Type B pancreatic cell (in vitro differentiated cells): ENCODE measurements around the gene SPTSSB. TPM values are rescaled to one million over a fixed set of nuclear protein-coding genes. Genes with fewer than 3 reads are reported as not detected.

Experiments
- DNase-seq: peaks from one replicate; pipeline ENCODE4 v3.0.0; 2021; ENCODE audit warnings: mixed read lengths; ENCODE audit not compliant: unreplicated experiment; ENCODE audit errors: extremely low spot score
- H3K27ac Mint-ChIP-seq: 2 replicates; pipeline ENCODE4 v1.8.0; 2021; ENCODE audit warnings: mild to moderate bottlenecking, mixed read lengths
- H3K27me3 Mint-ChIP-seq: 2 replicates; pipeline ENCODE4 v1.8.0; 2021; ENCODE audit warnings: mixed read lengths
- H3K36me3 Mint-ChIP-seq: 2 replicates; pipeline ENCODE4 v1.8.0; 2021; ENCODE audit warnings: mixed read lengths
- H3K4me1 Mint-ChIP-seq: one replicate; pipeline ENCODE4 v1.8.0; 2021; ENCODE audit warnings: mixed read lengths; ENCODE audit not compliant: unreplicated experiment
- H3K4me3 Mint-ChIP-seq: 2 replicates; pipeline ENCODE4 v1.8.0; 2021; ENCODE audit warnings: mild to moderate bottlenecking, mixed read lengths
- H3K9me3 Mint-ChIP-seq: 2 replicates; pipeline ENCODE4 v1.8.0; 2021; ENCODE audit warnings: mixed read lengths
- total RNA-seq: library from RNA; stranded (reverse); gene quantifications from 2 replicates; pipeline ENCODE4 v1.2.1, GENCODE V29; 2021; ENCODE audit warnings: low replicate concordance
- TF ChIP-seq, protein P1 (sequence below): fragments of 200-600 bp; sonication (generic); conservative IDR thresholded peaks from 2 replicates; pipeline ENCODE4 v1.5.0; 2021; ENCODE audit warnings: antibody characterized with exemption, mild to moderate bottlenecking

The SPTSSB gene
- total RNA-seq, 1 donor from 2014 or later = 28.8 TPM

DNA sequence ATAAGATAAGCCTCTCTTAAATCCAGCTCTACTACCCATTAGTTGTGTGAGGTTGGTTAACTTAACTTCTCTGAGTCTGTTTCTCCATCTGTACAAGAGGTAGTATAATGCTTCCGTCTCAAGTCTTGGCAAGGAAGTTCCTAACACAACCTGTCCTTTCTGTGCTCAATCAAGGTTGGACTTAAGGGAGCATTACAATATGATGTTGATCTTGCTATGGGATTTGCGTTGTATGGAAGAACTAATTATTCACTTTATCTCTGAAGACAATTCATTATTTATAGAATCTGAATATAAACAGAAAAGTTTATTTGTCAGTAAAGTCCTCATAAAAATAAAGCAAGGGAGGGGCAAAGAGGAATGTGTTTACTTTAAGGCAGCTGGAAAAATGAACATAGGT is 18.9 kb upstream of the SPTSSB start:
- no peaks in the 10 kb centered on the region for H3K9me3 Mint-ChIP-seq
- TF ChIP-seq, protein P1, sequence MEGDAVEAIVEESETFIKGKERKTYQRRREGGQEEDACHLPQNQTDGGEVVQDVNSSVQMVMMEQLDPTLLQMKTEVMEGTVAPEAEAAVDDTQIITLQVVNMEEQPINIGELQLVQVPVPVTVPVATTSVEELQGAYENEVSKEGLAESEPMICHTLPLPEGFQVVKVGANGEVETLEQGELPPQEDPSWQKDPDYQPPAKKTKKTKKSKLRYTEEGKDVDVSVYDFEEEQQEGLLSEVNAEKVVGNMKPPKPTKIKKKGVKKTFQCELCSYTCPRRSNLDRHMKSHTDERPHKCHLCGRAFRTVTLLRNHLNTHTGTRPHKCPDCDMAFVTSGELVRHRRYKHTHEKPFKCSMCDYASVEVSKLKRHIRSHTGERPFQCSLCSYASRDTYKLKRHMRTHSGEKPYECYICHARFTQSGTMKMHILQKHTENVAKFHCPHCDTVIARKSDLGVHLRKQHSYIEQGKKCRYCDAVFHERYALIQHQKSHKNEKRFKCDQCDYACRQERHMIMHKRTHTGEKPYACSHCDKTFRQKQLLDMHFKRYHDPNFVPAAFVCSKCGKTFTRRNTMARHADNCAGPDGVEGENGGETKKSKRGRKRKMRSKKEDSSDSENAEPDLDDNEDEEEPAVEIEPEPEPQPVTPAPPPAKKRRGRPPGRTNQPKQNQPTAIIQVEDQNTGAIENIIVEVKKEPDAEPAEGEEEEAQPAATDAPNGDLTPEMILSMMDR = no peak
- DNase-seq = no peak
- H3K27ac Mint-ChIP-seq = no peak overlapping the region
- no peak overlapping the region for H3K4me3 Mint-ChIP-seq
- no peaks in the 10 kb centered on the region for H3K27me3 Mint-ChIP-seq
- H3K36me3 Mint-ChIP-seq = no peaks in the 10 kb centered on the region
- peaks cover 19% of the 10 kb centered on the region for H3K4me1 Mint-ChIP-seq

DNA sequence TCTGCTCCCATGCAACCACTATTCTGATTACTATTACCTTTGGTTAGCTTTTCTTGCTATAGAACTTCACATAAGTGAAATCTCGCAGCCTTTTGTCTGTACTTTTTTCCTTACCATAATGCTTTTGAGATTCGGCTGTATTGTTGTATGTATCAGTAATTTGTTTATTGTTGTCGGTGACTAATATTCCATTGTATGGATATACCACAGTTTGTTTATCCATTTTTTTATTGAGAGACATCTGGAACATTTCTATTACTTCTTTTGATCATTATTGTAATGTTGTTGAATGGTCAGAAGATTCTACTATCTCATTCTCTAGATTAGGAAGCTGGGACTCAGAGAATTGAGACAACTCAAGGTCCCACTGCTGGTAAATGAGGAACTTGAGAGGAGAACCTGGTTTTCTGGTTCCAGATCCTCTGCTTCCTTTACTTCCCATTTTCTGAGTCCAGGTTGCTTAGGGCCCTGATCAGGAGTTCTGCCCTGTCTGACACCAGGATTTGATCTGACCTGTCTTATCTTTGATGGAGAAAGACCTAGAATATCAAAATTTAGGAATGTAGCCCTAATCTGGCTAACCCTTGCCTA is 18.2 kb upstream of the SPTSSB start:
- no peak for DNase-seq
- H3K4me1 Mint-ChIP-seq = peaks cover 19% of the 10 kb centered on the region
- H3K9me3 Mint-ChIP-seq = no peaks in the 10 kb centered on the region
- no peaks in the 10 kb centered on the region for H3K36me3 Mint-ChIP-seq
- H3K27ac Mint-ChIP-seq = no peak overlapping the region
- H3K4me3 Mint-ChIP-seq = no peak overlapping the region
- TF ChIP-seq, protein P1 = no peak
- no peaks in the 10 kb centered on the region for H3K27me3 Mint-ChIP-seq

DNA sequence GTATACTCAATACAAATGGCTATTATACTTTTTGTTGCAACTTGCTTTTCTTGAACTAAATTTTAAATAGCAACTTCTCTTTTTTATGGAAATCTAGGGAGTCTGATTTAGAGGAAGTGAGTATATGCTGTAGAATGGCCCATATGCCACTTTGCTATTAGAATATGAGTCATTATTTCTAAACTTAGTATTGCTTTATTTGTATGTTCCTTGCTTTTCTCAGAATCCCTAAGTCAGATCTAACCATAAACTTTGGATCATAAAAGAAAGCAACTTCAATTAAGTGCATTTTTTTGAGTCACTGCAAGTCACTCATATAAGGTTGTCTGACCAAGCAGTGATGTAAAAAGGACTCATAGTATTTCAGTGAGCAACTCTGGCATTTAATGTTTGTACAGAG is 17.5 kb upstream of the SPTSSB start:
- DNase-seq = no peak
- Mint-ChIP-seq H3K4me3 (no peak overlapping the region), H3K27me3 (no peaks in the 10 kb centered on the region), H3K9me3 (no peaks in the 10 kb centered on the region), H3K36me3 (no peaks in the 10 kb centered on the region), H3K4me1 (peaks cover 19% of the 10 kb centered on the region), H3K27ac (no peak overlapping the region)
- TF ChIP-seq, protein P1 = no peak

DNA sequence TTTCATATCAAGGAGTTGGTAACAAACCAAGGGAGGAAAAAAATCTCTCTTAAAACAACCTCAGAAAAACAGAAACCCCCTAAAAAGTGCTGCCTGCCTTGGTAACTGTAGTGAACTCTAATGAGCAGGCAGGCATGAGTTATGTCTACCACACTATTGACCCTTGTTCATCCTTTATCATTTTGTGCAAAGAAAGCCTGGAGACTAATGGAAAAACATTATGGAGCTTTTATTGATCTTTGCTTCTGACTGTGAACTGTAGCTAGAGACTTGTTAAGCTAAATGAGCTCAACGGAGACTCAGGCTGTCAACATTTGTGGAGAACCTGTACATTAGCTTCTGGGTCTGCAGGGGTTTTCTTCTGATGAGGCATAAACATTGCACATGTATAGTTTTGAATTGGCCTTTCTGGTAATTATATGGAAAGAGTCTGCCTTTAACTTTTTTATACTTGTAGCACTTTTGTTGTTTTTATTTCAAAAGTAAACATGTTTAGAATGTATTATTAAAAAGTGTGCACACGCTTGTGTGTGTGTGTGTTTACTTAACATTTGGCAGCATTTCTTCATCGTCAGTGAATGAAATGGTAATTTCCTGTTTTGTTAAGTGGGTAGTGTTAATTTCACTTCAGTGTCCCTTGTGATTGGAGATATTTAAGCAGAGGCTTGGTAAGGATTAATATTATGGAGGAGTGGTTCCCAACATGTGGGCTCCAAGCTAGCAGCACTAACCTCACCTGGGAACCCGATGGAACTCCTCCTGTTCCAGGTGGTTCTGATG is 15.9 kb upstream of the SPTSSB start:
- no peaks in the 10 kb centered on the region for H3K27me3 Mint-ChIP-seq
- no peak overlapping the region for H3K27ac Mint-ChIP-seq
- H3K4me3 Mint-ChIP-seq = no peak overlapping the region
- H3K4me1 Mint-ChIP-seq = peaks cover 18% of the 10 kb centered on the region
- TF ChIP-seq, protein P1 = no peak
- no peaks in the 10 kb centered on the region for H3K9me3 Mint-ChIP-seq
- no peak for DNase-seq
- H3K36me3 Mint-ChIP-seq = no peaks in the 10 kb centered on the region

DNA sequence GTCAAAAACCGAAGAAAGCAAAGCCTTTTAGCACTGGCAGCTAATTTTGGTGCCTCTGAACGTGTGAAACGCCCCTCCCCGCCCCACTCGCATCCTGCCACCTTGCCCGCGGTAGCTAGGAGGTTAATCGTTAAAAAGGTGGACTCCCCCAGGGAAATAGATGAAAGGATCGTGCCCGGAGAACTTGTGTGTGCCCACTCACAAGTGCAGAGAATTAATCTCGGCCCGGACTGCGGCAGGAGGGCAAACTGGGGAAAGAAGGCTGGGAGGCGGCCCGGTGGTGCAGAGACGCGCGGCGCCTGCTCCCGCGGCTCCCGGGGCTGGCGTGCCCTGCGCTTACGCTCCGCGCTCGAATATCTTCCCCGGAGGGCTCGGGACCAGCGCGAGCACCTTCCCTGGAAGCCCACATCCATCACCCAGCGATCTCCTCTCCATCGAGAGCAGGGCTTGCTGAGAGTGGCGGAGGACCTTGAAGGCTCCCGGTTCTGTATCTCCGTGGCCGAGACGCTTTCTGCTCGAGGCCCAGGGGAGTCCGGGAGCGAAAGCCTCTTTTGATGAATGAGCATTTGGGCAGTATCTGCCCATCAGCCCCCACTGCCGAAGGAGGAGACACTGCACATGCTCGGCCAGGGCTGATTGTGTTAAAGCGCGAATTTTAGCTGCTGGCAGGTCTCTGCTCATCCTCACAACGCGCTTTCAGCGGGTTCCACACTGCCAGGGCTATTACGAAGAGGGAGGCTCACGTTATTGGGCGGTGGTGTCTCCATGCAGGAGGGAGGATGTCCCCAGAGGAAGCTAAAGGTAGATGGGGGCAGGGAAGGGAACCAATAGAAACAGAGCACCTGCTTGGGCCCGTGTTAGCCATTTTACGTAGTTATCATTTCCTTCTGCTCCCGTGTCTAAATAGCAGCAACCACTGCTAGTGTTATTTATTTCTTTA is 1.3 kb upstream of the SPTSSB start:
- Mint-ChIP-seq H3K4me3 (peak overlapping the region; percentile 93), H3K27ac (peak overlapping the region; percentile 92), H3K4me1 (peaks cover 15% of the 10 kb centered on the region), H3K27me3 (peaks cover 42% of the 10 kb centered on the region), H3K36me3 (no peaks in the 10 kb centered on the region), H3K9me3 (no peaks in the 10 kb centered on the region)
- peak; percentile 70 for DNase-seq
- TF ChIP-seq, protein P1 = no peak
